NCI-H774 (cell line): ENCODE measurements around the gene SPIRE2.
A peak's percentile ranks its signal among the peaks of the same experiment; 100 is the strongest.
"Not testable (repeated sequence)": the region's sequence is repeated elsewhere in the genome, so short reads cannot be mapped to it uniquely, and the experiment has no call there.

ENCODE experiments used
- DNase-seq: peaks from one replicate; lab custom pipeline; 2025; lab: John Stamatoyannopoulos, UW

The SPIRE2 gene, protein sequence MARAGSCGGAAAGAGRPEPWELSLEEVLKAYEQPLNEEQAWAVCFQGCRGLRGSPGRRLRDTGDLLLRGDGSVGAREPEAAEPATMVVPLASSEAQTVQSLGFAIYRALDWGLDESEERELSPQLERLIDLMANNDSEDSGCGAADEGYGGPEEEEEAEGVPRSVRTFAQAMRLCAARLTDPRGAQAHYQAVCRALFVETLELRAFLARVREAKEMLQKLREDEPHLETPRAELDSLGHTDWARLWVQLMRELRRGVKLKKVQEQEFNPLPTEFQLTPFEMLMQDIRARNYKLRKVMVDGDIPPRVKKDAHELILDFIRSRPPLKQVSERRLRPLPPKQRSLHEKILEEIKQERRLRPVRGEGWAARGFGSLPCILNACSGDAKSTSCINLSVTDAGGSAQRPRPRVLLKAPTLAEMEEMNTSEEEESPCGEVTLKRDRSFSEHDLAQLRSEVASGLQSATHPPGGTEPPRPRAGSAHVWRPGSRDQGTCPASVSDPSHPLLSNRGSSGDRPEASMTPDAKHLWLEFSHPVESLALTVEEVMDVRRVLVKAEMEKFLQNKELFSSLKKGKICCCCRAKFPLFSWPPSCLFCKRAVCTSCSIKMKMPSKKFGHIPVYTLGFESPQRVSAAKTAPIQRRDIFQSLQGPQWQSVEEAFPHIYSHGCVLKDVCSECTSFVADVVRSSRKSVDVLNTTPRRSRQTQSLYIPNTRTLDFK

DNA sequence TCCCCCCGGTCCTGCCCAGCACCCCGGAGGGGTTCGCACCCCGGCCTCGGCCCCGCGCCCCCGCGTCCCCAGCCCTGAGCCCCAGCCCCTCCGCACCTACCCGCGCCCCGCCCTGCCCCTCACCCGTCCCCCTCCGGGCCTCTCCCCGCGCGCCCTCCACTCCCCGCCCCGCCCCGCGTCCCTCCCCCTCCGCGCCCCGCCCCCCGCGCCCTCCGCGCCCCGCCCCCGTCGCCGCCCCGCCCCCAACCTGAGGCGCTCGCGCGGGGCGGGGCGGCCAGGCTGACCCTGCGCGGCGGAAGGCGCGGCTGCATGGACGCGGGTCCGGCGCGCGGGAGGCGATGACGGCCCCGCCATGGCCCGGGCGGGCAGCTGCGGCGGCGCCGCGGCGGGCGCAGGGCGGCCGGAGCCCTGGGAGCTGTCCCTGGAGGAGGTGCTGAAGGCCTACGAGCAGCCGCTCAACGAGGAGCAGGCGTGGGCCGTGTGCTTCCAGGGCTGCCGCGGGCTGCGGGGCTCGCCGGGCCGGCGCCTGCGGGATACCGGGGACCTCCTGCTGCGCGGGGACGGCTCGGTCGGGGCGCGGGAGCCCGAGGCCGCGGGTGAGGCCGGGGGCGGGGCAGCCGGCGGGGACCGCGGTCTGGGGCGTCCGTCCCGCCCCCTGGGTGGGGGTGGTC lies at the start of gene SPIRE2:
SPIRE2 (plus strand) TSS at position 277 of the 671 bp plus-strand sequence; CDS start at position 353, 76 bp downstream.
- peak; percentile 26 for DNase-seq

DNA sequence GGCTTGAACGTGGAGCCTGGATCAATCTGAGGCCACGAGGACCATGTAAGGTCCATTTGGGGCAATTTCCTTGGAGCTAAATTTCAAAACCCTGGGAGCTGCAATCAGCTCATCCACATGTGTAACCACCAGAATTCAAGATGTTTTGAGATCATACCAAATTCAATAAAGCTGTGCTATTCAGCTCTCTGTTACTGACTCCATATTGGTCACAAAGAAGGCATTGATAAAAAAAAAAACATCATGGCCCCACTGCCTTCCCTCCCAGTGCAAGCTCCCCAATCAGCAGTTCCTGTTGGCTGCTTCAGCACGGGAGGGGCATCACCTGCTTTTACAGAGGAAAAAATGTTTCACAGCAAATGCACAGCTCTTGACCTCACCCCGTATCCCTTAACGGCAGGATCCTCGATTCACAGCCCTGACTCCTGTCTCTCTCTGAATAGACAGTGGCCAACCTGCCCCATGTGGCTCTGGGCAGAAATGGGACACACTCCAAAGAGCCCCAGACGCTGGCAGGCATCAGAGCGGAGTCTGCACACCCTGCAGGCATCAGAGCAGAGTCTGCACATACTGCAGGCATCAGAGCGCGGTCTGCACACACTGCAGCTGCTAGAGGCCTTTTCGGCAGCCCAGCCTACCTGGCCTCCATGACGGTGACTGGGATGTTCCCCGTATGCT lies 48.9 kb upstream of the SPIRE2 start:
- no peak for DNase-seq

DNA sequence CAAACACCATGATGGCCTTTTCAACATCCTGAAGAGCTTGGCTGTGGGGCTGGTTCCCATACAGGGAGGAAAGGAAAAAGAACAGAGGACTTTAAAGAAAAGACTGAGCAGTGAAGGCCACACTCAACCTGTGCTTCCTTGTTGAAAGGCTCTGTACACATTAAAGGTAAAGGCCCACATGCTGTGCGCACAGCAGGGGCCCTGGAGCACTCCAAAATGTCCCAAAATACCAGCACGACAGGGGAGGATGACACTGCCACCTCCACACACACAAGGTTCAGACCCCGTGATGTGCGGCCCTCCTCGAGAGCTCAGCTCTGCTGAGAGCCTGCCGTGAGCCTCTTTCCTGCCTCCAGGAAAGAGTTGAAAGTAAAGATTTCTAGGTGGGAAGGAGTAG lies 48.4 kb upstream of the SPIRE2 start:
- no peak for DNase-seq

DNA sequence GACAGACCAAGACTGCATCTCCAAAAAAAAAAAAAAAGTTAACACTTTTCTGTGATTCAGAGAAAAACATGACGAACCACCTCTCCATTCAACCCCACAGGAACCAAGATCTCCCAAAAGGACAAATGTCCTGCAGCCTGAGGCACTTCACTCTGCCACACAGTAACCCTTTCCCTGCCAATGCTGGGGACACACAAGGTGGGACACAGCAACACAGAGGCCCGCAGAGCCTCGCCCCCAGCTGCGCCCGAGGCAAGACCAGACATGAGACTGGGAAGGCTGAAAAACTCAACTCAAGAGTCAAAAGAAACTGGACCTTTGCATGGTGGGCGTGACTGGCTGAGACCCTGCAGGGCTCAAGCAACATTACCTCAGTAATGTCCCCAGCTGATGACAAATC lies 45.8 kb upstream of the SPIRE2 start:
- DNase-seq: no peak

DNA sequence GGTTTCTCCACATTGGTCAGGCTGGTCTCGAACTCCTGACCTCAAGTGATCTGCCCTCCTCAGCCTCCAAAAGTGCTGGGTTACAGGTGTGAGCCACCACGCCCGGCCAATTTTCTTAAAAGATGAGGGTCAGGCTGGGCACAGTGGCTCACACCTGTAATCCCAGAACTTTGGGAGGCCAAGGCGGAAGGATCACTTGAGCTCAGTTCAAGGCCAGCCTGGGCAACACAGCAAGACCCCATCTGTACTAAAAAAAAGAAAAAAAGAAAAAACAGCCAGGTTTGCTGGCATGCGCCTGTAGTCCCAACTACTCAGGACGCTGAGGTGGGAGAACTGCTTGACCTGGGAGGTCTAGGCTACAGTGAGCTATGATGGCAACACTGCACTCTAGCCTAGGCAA lies 44.3 kb upstream of the SPIRE2 start:
- not testable (repeated sequence) for DNase-seq

DNA sequence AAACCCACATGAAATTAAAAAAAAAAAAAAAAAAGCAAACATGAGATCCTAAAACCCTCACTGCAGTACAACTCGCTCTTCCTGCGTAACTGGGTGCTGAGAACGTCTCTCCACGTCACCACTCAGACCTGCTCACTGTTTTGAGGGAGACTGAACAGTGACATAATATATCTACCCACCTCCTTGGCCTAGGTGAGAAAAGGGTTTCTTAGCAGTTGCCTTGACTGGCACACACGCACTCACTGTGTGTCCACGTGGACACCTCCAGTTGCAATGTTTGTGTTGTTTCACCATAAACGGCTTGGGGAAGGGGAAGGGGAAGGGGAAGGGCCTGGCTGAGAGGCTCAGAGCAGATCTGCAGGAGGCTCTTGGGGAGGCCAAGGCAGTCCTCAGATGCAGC lies 43.9 kb upstream of the SPIRE2 start:
- DNase-seq: no peak

DNA sequence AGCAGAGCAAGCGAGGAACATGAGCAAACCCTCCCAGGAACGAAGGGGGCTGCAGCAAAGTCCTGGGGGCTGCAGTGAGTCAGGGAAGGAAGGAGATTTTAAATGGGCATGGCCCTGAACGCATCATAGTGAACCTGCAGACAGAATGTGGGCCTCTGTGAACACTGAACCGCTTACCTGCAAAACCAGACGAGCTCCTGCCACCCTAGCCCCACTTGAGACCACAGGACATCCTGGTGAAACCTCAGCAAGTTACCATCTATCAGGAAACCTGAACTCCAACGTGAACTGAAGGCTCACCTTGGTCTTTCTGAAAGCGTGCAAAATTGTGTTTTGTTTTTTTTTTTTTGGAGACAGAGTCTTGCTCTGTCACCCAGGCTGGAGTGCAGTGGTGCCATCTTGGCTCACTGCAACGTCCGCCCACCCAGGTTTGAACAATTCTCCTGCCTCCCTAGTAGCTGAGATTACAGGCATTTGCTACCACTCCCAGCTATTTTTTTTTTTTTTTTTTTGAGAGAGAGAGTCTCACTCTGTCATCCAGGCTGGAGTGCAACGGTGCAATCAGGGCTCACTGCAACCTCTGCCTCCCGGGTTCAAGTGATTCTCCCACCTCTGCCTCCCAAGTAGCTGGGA lies 42.6 kb upstream of the SPIRE2 start:
- no peak for DNase-seq

DNA sequence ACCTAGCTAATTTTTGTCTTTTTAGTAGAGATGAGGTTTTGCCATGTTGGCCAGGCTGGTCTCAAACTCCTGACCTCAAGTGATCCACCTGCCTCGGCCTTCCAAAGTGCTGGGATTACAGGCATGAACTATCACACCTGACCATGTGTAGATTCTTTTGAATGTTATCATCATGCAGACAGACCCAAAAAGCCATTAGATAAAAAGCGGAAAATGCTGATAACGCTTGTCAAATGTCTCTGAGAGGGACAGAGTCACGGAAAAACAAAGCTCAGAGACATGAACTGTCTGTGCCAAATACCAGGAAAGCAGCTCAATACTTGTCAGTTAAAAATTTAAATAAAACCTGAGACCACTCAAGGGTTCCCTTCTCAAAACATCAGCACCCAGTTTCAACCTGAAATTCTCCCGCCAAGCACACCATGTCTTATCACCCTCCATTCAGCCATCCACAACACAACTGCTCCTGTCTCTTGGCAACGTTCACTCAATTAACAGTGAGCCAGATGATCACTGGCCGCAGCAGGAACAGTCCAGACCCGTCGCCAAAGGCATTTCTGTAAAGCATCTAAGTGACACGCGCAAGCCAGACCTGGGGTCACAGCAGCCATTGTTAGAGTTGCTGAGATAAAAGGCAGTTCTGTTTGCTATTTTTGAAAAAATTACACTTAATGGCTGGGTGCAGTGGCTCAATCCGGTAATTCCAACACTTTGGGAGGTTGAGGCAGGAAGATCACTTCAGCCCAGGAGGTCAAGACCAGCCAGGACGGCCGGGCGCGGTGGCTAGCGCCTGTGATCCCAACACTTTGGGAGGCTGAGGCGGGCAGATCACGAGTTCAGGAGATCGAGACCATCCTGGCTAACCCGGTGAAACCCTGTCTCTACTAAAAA lies 41.6 kb upstream of the SPIRE2 start:
- no peak for DNase-seq

DNA sequence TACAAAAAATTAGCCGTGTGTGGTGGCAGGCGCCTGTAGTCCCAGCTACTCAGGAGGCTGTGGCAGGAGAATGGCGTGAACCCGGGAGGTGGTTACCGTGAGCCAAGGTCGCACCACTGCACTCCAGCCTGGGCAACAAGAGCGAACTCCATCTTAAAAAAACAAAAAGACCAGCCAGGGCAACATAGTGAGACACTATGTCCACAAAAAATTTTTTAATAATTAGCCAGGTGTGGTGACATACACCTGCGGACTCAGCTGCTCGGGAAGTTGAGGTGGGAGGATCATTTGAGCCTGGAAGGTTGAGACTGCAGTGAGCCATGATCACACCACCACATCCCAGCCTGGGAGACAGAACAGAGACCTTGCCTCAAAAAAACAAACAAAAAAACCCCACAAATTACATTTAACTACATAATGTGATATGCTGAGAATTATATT lies 40.9 kb upstream of the SPIRE2 start:
- DNase-seq: no peak

DNA sequence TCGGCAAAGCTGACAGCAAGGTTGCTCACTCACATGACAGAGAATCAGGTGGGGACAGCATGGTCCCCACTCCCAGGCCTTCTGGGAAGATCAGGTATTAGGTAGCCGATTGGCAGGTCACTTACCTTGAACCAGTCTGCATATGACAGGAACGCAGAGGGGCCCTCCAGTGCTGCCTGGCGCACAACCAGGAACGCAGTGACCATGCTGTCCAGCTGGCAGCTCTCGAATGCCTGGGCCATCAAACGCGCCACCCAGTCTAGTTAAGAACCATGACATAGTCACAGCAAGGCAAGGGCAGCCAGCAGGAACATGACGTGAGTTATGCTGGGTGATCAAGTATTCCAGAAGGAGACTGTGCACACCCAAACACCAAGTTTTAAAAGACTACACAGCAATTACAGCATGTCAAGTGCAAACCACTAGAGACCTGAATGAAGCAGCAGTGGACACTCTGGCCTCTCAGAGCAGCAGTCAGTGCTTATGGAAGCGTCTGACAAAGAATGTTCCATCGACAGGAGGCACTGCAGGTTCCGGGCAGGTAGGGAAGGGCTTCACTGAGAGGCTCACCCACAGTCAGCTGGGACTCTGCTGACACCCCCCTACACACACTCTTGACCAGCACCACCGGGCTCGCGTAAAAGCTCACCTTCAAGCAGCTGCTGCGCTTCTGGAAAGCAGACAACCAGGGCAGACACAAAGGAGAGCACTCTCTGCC lies 36.8 kb upstream of the SPIRE2 start:
- DNase-seq: no peak

DNA sequence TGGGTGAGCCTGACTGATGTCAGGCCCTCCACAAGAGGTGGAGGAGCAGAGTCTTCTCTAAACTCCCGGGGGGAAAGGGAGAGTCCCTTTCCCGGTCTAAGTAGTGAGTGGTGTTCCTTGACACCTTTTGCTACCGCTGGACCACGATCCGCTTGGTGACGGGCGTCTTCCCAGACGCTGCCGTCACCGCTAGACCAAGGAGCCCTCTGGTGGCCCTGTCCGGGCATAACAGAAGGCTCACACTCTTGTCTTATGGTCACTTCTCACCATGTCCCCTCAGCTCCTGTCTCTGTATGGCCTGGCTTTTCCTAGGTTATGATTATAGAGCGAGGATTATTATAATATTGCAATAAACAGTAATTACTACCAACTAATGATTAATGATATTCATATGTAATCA lies 35.2 kb upstream of the SPIRE2 start:
- not testable (repeated sequence) for DNase-seq

DNA sequence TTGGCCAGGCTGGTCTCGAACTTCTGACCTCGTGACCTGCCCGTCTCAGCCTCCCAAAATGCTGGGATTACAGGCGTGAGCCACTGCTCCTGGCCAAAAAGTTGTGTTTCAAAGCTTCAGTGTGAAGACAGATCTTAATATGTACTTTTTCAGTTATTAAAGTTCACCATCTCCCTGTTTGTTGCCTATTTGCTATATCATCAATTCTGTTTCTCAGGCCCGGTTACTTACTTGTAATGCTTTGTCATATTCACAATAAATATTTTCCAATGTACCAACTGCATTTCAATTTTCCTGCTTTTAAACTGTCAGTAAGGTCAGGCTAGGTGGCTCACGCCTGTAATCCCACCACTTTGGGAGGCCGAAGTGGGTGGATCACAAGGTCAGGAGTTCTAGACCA lies 34.3 kb upstream of the SPIRE2 start:
- no peak for DNase-seq

DNA sequence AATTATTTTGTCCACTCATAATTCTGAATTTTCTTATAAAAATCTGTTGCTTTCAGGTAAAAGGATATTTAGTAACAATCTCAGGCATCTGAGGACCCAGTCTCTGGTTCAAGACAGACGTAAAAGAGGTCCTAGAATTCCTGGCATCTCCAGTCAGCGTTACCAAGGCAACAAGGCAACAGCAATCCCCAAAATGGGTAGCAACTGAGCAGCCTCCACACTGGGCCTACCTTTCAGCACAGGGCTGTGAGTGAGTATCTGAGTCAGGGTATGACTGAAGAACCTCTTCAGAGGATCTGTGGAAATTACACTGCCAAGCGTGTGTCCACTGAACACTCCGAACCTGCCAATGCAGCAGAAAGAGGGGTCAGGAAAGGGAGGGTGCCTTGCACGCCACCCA lies 32.6 kb upstream of the SPIRE2 start:
- DNase-seq: no peak

DNA sequence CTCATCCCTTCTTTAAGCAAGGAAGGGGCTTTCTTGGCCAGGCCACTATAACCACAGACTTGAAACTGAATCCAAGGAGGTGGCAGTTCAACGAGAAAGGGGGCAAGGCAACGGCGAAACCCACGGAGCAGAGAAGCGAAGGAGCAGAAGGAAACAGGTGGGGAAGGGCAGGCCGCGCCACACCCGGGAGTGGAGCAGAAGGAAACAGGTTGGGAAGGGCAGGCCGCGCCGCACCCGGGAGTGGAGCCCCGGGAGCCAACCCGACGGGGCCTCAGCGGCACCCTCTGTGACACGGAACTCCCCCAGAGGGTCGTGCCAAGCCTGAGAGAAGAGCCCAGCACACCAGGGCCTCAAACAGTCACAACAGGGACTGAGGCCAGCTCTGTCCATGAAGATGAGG lies 32.2 kb upstream of the SPIRE2 start:
- no peak for DNase-seq

DNA sequence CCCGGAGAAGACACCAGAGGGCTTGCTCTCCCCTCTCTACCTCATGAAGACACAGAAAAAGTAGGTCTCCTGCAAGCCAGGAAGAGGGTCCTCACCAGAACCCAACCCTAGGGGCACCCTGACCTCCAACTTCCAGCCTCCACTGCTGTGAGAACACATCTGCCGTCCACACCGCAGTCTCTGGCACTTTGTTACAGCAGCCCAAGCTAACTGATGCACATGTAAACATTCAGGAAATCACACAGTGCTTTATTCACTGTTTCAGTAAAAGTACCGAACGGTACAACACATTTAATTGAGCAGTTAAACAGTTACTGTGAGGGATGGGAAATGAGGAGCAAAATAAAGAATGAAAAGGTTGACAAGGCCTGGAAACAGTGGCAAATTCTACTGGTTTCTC lies 30.1 kb upstream of the SPIRE2 start:
- no peak for DNase-seq

DNA sequence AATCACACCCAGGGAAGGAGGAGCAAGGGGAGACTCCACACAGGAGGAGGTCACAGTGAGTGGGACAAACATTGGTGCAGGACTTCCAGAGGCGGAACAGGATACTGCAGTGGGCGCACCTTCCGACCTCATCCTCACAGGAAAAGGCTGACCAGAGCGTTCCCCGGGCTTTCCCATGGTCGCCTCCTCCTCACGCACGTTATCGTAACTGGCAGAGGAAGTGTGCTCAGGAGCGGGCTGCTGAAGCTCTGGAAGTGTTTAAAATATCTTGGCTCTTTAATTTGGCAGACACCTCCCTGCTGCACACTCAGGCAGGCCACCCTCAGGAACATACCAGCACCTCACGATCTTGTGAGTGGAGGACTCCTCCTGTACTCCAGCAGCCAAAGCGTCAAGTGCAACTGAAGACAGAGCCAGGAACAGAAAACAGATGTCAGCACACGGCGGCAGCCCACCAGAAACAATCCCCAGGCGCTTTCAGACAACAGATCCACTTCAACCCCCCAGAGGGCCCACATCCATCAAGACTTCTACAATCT lies 29.4 kb upstream of the SPIRE2 start:
- no peak for DNase-seq

DNA sequence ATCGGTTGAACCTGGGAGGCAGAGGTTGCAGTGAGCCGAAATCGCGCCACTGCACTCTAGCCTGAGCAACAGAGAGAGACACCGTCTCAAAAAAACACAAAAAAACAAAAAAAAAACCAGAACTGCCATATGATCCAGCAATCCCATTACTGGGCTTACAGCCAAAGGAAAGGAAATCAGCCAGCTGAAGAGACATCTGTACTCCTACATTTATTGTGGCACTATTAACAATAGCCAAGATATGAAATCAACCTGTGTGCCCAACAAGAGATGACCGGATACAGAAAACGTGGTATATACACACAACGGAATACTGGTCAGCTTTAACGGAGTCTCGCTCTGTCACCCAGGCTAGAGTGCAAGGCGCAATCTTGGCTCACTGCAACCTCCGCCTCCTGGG lies 26.5 kb upstream of the SPIRE2 start:
- no peak for DNase-seq

DNA sequence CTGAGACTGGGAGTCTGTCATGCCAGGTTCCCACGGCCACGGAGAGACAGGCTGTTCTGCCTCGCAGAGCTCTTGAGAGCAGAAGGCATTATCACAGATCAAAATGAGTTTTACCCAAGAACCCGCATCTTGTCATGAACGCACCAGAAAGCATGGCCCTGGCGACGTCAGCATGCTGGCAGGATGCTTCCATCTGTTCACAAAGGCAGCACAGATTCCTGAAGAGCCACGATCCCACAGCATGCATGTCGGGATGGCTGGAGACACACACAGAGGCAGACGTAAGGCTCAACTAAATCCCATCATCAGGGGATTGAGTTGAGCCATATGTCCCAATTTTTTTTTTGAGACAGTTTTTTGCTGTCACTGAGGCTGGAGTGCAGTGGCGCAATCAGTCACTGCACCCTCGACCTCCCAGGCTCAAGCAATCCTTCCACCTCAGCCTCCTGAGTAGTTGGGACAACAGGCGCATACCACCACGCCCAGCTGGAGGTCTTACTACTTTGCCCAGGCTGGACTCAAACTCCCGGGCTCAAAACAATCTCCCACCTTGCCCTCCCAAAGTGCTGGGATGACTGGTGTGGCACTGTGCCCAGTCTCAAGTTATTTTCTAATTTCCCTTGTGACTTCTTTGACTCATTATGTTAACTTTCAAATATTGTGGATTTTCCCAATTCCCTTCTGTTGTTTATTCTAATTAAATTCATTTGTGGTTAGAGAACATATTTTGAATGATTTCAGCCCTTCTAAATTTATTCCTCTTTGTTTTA lies 23.0 kb upstream of the SPIRE2 start:
- DNase-seq: no peak

DNA sequence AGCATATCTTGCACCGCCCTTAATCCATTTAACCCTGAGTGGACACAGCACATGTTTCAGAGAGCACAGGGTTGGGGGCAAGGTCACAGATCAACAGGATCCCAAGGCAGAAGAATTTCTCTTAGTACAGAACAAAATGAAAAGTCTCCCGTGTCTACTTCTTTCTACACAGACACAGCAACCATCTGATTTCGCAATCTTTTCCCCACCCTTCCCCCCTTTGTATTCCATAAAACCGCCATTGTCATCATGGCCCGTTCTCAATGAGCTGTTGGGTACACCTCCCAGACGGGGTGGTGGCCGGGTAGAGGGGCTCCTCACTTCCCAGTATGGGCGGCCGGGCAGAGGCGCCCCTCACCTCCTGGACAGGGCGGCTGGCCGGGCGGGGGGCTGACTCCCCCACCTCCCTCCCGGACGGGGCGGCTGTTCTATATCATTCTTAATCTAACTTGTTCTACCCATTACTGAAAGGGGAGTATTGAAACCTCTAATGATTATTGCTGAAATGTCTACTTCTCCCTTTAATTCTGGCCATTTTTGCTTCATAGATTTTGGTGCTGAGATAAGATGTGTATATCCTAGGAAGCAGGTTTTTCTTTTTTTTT lies 21.6 kb upstream of the SPIRE2 start:
- not testable (repeated sequence) for DNase-seq
